Mesenchymal stem cell (in vitro differentiated cells and primary cell): Measurements from ENCODE around the gene METAP1.

Source experiments
- DNase-seq: peaks from one replicate; pipeline ENCODE4 v3.0.0-alpha.2; 2013
- H2AFZ ChIP-seq: one replicate; pipeline ENCODE4 v1.6.1; 2013; ENCODE audit warnings: low read depth, mild to moderate bottlenecking, control low read depth, inconsistent platforms, low read length, moderate library complexity
- H2AK5ac ChIP-seq: 2 replicates; pipeline ENCODE4 v1.6.1; 2013; ENCODE audit warnings: low read length, moderate library complexity, mild to moderate bottlenecking, inconsistent platforms; ENCODE audit not compliant: severe bottlenecking
- H2BK120ac ChIP-seq: one replicate; pipeline ENCODE4 v1.6.1; 2013; ENCODE audit warnings: low read depth, mild to moderate bottlenecking, inconsistent platforms, low read length, moderate library complexity
- H2BK12ac ChIP-seq, 2 experiments: one replicate each; pipeline ENCODE4 v1.6.1; 2013; ENCODE audit warnings: inconsistent platforms in 2 of 2, low read length in 2 of 2, mild to moderate bottlenecking in 2 of 2, moderate library complexity in 2 of 2, control low read depth in 1 of 2
- H2BK15ac ChIP-seq: one replicate; pipeline ENCODE4 v1.6.1; 2013; ENCODE audit warnings: mild to moderate bottlenecking, low read depth, inconsistent platforms; ENCODE audit not compliant: poor library complexity, severe bottlenecking
- H2BK5ac ChIP-seq: 2 replicates; pipeline ENCODE4 v1.6.1; 2013; ENCODE audit warnings: low read depth, mild to moderate bottlenecking, low read length, control low read depth, inconsistent platforms; ENCODE audit not compliant: poor library complexity, severe bottlenecking
- H3K14ac ChIP-seq, 2 experiments: one replicate each; pipeline ENCODE4 v1.6.1; 2013; ENCODE audit warnings: inconsistent platforms in 2 of 2, low read length in 2 of 2, control low read depth in 1 of 2, mild to moderate bottlenecking in 1 of 2, moderate library complexity in 1 of 2
- H3K18ac ChIP-seq, 2 experiments: one replicate each; pipeline ENCODE4 v1.6.1; 2013; ENCODE audit warnings: inconsistent platforms in 2 of 2, low read length in 2 of 2, control low read depth in 1 of 2, low read depth in 1 of 2, mild to moderate bottlenecking in 1 of 2
- H3K23ac ChIP-seq, 2 experiments: one replicate each; pipeline ENCODE4 v1.6.1; 2013; ENCODE audit warnings: inconsistent platforms in 2 of 2, low read length in 2 of 2, mild to moderate bottlenecking in 2 of 2, moderate library complexity in 2 of 2, control low read depth in 1 of 2
- H3K27ac ChIP-seq: 2 replicates; pipeline ENCODE4 v1.5.1; 2013; ENCODE audit warnings: mild to moderate bottlenecking, moderate library complexity, low read length, control low read depth, inconsistent platforms; ENCODE audit not compliant: poor library complexity, severe bottlenecking
- H3K27me3 ChIP-seq, 2 experiments: 2 replicates each; pipeline versions ENCODE4 v1.6.1 to v1.7.0; 2013; ENCODE audit warnings: low read length in 2 of 2, mild to moderate bottlenecking in 2 of 2, moderate library complexity in 2 of 2, control low read depth in 1 of 2, inconsistent platforms in 1 of 2; ENCODE audit not compliant: control insufficient read depth in 1 of 2, insufficient read depth in 1 of 2
- H3K36me3 ChIP-seq, 2 experiments: 2 replicates each; pipeline versions ENCODE4 v1.6.1 to v1.7.0; 2013; ENCODE audit warnings: low read length in 2 of 2, control low read depth in 1 of 2, inconsistent platforms in 1 of 2, low read depth in 1 of 2, mild to moderate bottlenecking in 1 of 2; ENCODE audit not compliant: insufficient read depth in 2 of 2, control insufficient read depth in 1 of 2
- H3K4ac ChIP-seq, 2 experiments: one replicate each; pipeline ENCODE4 v1.6.1; 2013; ENCODE audit warnings: inconsistent platforms in 2 of 2, low read length in 2 of 2, mild to moderate bottlenecking in 2 of 2, moderate library complexity in 2 of 2, control low read depth in 1 of 2, low read depth in 1 of 2
- H3K4me1 ChIP-seq: 2 replicates; pipeline ENCODE4 v1.6.1; 2013; ENCODE audit warnings: low read depth, low read length, control low read depth; ENCODE audit not compliant: control insufficient read depth, insufficient read depth
- H3K4me2 ChIP-seq: 2 replicates; pipeline ENCODE4 v1.6.1; 2013; ENCODE audit warnings: low read length, mild to moderate bottlenecking, inconsistent platforms; ENCODE audit not compliant: poor library complexity, severe bottlenecking
- H3K4me3 ChIP-seq, 2 experiments: 2 replicates each; pipeline versions ENCODE4 v1.5.1 to v1.7.0; 2013; ENCODE audit warnings: low read length in 2 of 2, mild to moderate bottlenecking in 2 of 2, control low read depth in 1 of 2, low read depth in 1 of 2; ENCODE audit not compliant: insufficient read depth in 1 of 2
- H3K79me1 ChIP-seq: replicated peaks from 2 replicates; pipeline ENCODE4 v1.6.1; 2013; ENCODE audit warnings: mild to moderate bottlenecking, control low read depth, low read length, inconsistent platforms; ENCODE audit not compliant: poor library complexity, severe bottlenecking
- H3K9ac ChIP-seq: 2 replicates; pipeline ENCODE4 v1.7.0; 2013; ENCODE audit warnings: mild to moderate bottlenecking, low read length, moderate library complexity
- H3K9me3 ChIP-seq: 2 replicates; pipeline ENCODE4 v1.7.0; 2013; ENCODE audit warnings: mild to moderate bottlenecking, low read length; ENCODE audit not compliant: control insufficient read depth
- H4K8ac ChIP-seq: one replicate; pipeline ENCODE4 v1.6.1; 2013; ENCODE audit warnings: inconsistent platforms, mild to moderate bottlenecking, low read length, moderate library complexity
- H4K91ac ChIP-seq: one replicate; pipeline ENCODE4 v1.6.1; 2013; ENCODE audit warnings: mild to moderate bottlenecking, low read length, inconsistent platforms
- WGBS: methylation state at CpG from one replicate; pipeline ENCODE4 v1.1.7; 2013; ENCODE audit warnings: mixed read lengths; 5-methylcytosine and 5-hydroxymethylcytosine counted together

The METAP1 gene

DNA sequence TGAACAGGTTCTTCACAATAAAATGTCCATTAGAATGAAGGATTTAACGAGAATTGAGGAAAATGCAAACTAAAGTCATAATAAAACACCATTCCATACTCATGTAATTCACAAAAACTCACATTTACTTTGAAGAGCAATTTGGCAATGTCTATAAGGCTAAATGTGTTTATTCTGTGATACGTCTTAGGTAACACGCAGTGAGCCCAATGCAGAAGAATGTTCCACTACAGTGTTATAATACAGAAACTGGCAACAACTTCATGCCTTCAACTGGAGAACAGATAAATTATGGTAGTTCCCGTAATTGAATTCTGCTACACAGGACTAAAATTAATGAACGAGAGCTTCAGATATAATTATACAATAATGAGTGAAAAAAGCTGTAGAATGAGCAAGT, 75.6 kb downstream of the METAP1 start:
- Histone ChIP-seq H4K91ac (no peak overlapping the region), H3K36me3 (peaks cover 11 to 96% of the 10 kb centered on the region in 2 experiments), H3K23ac (no peak overlapping the region), H3K9me3 (no peaks in the 10 kb centered on the region), H2BK15ac (no peak overlapping the region), H3K18ac (no peak overlapping the region), H3K27me3 (no peaks in the 10 kb centered on the region), H3K4me3 (no peak overlapping the region), H2BK120ac (no peak overlapping the region), H3K4me1 (peaks cover 2% of the 10 kb centered on the region), H2AFZ (no peak overlapping the region), H3K9ac (no peak overlapping the region), H2BK5ac (no peak overlapping the region), H2AK5ac (no peak overlapping the region), H3K4ac (no peak overlapping the region), H4K8ac (no peak overlapping the region), H3K27ac (no peak overlapping the region), H3K4me2 (no peak overlapping the region), H3K79me1 (peaks cover 16% of the 10 kb centered on the region), H3K14ac (no peak overlapping the region), H2BK12ac (no peak overlapping the region)
- WGBS: 100% methylated on average over 3 of the region's 5 CpGs
- DNase-seq: no peak

DNA sequence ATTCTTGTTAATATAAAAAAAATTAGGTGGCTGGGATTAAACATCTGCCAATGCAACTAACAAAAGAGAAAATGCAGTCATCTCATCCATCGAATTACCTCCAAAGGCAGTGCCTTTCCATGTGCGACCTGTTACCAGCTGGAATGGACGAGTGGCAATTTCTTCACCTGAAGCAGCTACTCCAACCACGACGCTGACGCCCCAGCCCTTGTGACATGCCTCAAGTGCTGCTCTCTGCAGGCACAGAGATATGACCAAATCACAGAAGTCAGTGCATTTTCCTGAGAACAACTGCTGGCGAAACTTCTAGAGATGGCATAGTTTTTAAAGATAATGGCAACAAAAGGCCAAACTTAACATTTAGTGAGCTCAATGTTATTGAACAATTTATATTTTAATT, 79.3 kb downstream of the METAP1 start:
- Histone ChIP-seq H2BK120ac (no peak overlapping the region), H3K4me2 (no peak overlapping the region), H3K18ac (no peak overlapping the region), H2BK5ac (no peak overlapping the region), H3K14ac (no peak overlapping the region), H2AFZ (no peak overlapping the region), H2AK5ac (no peak overlapping the region), H3K4me1 (peaks cover 7% of the 10 kb centered on the region), H3K4me3 (no peak overlapping the region), H3K27ac (no peak overlapping the region), H2BK15ac (no peak overlapping the region), H3K27me3 (no peaks in the 10 kb centered on the region), H3K4ac (no peak overlapping the region), H3K79me1 (peaks cover 19% of the 10 kb centered on the region), H3K9ac (no peak overlapping the region), H3K23ac (no peak overlapping the region), H2BK12ac (no peak overlapping the region), H3K36me3 (peaks cover 10 to 99% of the 10 kb centered on the region in 2 experiments), H4K91ac (no peak overlapping the region), H4K8ac (no peak overlapping the region), H3K9me3 (no peaks in the 10 kb centered on the region)
- WGBS: 96% methylated on average over 6 of the region's 7 CpGs
- DNase-seq: no peak

DNA sequence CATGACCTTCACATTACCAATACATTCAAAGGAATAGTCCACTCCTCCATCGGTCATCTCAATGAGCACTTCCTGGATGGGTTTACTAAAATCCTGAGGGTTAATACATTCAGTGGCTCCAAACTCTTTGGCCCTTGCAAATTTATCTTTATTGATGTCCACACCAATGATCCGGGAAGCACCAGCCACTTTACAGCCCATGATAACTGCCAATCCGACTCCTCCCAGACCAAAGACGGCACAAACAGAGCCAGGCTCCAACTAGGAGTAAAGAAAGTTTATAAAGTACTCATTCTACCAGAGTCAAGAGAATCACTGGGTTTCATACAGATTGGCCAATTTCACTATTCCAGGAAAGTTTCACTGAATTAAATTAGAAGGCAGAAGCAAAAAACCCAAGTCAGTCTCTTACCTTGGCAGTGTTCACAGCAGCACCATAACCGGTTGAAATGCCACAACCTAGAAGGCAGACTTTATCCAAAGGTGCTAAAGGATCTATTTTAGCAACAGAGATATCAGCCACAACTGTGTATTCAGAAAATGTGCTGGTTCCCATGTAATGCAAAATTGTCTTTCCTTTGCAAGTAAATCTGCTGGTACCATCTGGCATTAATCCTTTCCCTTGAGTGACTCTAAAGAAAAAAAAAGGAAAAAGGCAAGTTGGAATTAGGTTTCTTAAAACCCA, 80.9 kb downstream of the METAP1 start:
- Histone ChIP-seq H3K18ac (no peak overlapping the region), H2BK120ac (no peak overlapping the region), H2BK5ac (no peak overlapping the region), H2BK12ac (no peak overlapping the region), H3K27ac (no peak overlapping the region), H3K27me3 (no peaks in the 10 kb centered on the region), H3K4me3 (no peak overlapping the region), H2BK15ac (no peak overlapping the region), H3K14ac (no peak overlapping the region), H3K79me1 (peaks cover 22% of the 10 kb centered on the region), H3K9me3 (no peaks in the 10 kb centered on the region), H3K23ac (no peak overlapping the region), H3K9ac (no peak overlapping the region), H2AFZ (no peak overlapping the region), H4K8ac (no peak overlapping the region), H2AK5ac (no peak overlapping the region), H3K4ac (no peak overlapping the region), H3K4me1 (peaks cover 10% of the 10 kb centered on the region), H4K91ac (no peak overlapping the region), H3K4me2 (no peak overlapping the region), H3K36me3 (peaks cover 14 to 99% of the 10 kb centered on the region in 2 experiments)
- WGBS: over 99% methylated on average over 5 of the region's 5 CpGs
- DNase-seq: no peak

DNA sequence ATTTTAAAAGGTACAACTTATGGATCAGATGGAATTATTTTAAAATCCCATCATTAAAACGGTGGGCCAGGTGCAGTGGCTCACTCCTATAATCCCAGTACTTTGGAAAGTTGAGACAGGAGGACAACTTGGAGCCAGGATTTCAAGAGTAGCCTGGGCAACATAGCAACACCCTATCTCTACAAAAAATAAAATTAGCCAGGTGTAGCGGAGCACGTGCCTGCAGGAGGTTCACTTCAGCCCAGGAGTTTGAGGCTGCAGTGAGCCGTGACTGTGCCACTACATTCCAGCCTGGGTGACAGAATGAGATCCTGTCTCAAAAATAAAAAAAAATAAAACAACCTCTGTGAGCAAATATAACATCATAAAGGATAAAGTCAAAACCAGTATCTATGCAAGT, 81.7 kb downstream of the METAP1 start:
- no peak overlapping the region for H2BK15ac ChIP-seq
- H3K27ac ChIP-seq: no peak overlapping the region
- no peak overlapping the region for H4K8ac ChIP-seq
- H3K79me1 ChIP-seq: peaks cover 20% of the 10 kb centered on the region
- H2AFZ ChIP-seq: no peak overlapping the region
- no peaks in the 10 kb centered on the region for H3K27me3 ChIP-seq
- no peak overlapping the region for H3K4me2 ChIP-seq
- no peak overlapping the region for H3K14ac ChIP-seq
- peaks cover 15 to 99% of the 10 kb centered on the region in 2 experiments for H3K36me3 ChIP-seq
- H3K4me1 ChIP-seq: peaks cover 10% of the 10 kb centered on the region
- no peaks in the 10 kb centered on the region for H3K9me3 ChIP-seq
- H4K91ac ChIP-seq: no peak overlapping the region
- no peak for DNase-seq
- no peak overlapping the region for H3K9ac ChIP-seq
- H3K4me3 ChIP-seq: no peak overlapping the region
- 90% methylated on average over 4 of the region's 4 CpGs for WGBS
- no peak overlapping the region for H2BK120ac ChIP-seq
- H2BK12ac ChIP-seq: no peak overlapping the region
- H2AK5ac ChIP-seq: no peak overlapping the region
- no peak overlapping the region for H3K18ac ChIP-seq
- H3K4ac ChIP-seq: no peak overlapping the region
- H3K23ac ChIP-seq: no peak overlapping the region
- no peak overlapping the region for H2BK5ac ChIP-seq
